ENCODE data around the gene AURKB. TPM values are rescaled to one million over a fixed set of nuclear protein-coding genes. Genes with fewer than 3 reads are reported as not detected.

AURKB gene
- total and polyA plus RNA-seq, 2 of the 13 experiments (the other 11 are each of a cell fraction or from before 2014, with no cell fraction given), result 29.5 to 75.3 TPM

- TF ChIP-seq ZFP37 (CRISPR knock-in tag; IDR thresholded peaks at IDR 0.05; ENCODE audit: borderline replicate concordance) (no peak), ZC3H4 (CRISPR knock-in tag; IDR thresholded peaks at IDR 0.05; ENCODE audit: borderline replicate concordance) (no peak), HMG20B (CRISPR knock-in tag; conservative IDR thresholded peaks at IDR 0.05) (no peak), CREB3 (CRISPR knock-in tag; IDR thresholded peaks at IDR 0.05) (no peak), MLX (CRISPR knock-in tag; IDR thresholded peaks at IDR 0.05) (no peak), MLXIP (CRISPR knock-in tag; IDR thresholded peaks at IDR 0.05; ENCODE audit: borderline replicate concordance) (no peak), AFF4 (CRISPR knock-in tag; IDR thresholded peaks at IDR 0.05) (no peak), TFE3 (CRISPR knock-in tag; IDR thresholded peaks at IDR 0.05) (peak; percentile 28; the same call in 1 of the 2 replicates)
These were observed 38.6 kb upstream of the AURKB start, which contains the start of gene PFAS (continued) for GRCh38 chr17:8248751-8249607.

Measured in HepG2 (cell line).